AG04450 (cell line): Measurements from ENCODE around the gene PTH1R. TPM values are rescaled to one million over a fixed set of nuclear protein-coding genes. Genes with fewer than 3 reads are reported as not detected.

Experiments used
- CTCF ChIA-PET: fragments of 300-600, 350-600 bp; formaldehyde crosslinking; extraction: SDS; loops from one replicate; lab custom pipeline; 2022; ENCODE audit warnings: antibody characterized with exemption, inconsistent platforms; lab: Charles Lee
- POLR2A ChIA-PET: fragments of 350-600 bp; formaldehyde crosslinking; extraction: SDS; loops from one replicate; lab custom pipeline; 2021; ENCODE audit warnings: antibody characterized with exemption, inconsistent platforms; lab: Yijun Ruan, JAX
- DNase-seq: peaks from one replicate; pipeline ENCODE4 v3.0.0-alpha.2; 2011; ENCODE audit warnings: low read depth, low spot score
- H3K27ac ChIP-seq: one replicate; pipeline ENCODE4 v1.5.1; 2012; ENCODE audit warnings: low read depth, low read length, control low read depth
- H3K27me3 ChIP-seq: one replicate; pipeline ENCODE4 v1.6.0; 2012; ENCODE audit warnings: low read length; ENCODE audit not compliant: control insufficient read depth, insufficient read depth
- H3K4me3 ChIP-seq: 2 replicates; pipeline ENCODE4 v1.5.1; 2011; ENCODE audit warnings: mild to moderate bottlenecking, low read depth, low read length, control low read depth
- H3K9me3 ChIP-seq: 2 replicates; pipeline ENCODE4 v1.5.1; 2012; ENCODE audit warnings: low read length; ENCODE audit not compliant: control insufficient read depth, insufficient read depth
- CTCF ChIP-seq: IDR thresholded peaks from 2 replicates; pipeline ENCODE4 v1.5.1; 2011; ENCODE audit warnings: low read depth, low read length, control low read depth, inconsistent platforms
- polyA plus RNA-seq: library from polyadenylated mRNA; depleted of rRNA; stranded (reverse); fragments of >200 nt; gene quantifications from 2 replicates; pipeline ENCODE4 v1.2.3, GENCODE V29; 2011

The PTH1R gene
- polyA plus RNA-seq, 1 experiment, result 0.05 TPM

- no peak for TF ChIP-seq CTCF
- Histone ChIP-seq H3K27ac (no peak overlapping the region), H3K9me3 (no peaks in the 10 kb centered on the region; the same call in 1 of the 2 replicates), H3K4me3 (no peak overlapping the region), H3K27me3 (peaks cover 17% of the 10 kb centered on the region)
- ChIA-PET CTCF (no interaction called here), POLR2A (interaction anchor here (0.7 kb wide), 1 partner anchor 208 kb away, joined by 3 read pairs; no protein-coding TSS in a partner anchor)
- no peak for DNase-seq
These were observed 23.5 kb downstream of the PTH1R start for GRCh38 chr3:46901061-46901460.

GRCh38 chr3:46901591-46902187, 24.2 kb downstream of the PTH1R start:
- ChIA-PET CTCF (no interaction called here), POLR2A (no interaction called here)
- Histone ChIP-seq H3K4me3 (no peak overlapping the region), H3K9me3 (no peaks in the 10 kb centered on the region; the same call in 1 of the 2 replicates), H3K27ac (no peak overlapping the region), H3K27me3 (peaks cover 12% of the 10 kb centered on the region)
- TF ChIP-seq CTCF, result no peak
- DNase-seq, result no peak

- ChIA-PET POLR2A (no interaction called here), CTCF (no interaction called here)
- H3K4me3 ChIP-seq, result no peak overlapping the region
- no peak overlapping the region for H3K27ac ChIP-seq
- DNase-seq, result no peak
- peaks cover 6% of the 10 kb centered on the region for H3K27me3 ChIP-seq
- H3K9me3 ChIP-seq, result no peaks in the 10 kb centered on the region; the same call in 1 of the 2 replicates
- TF ChIP-seq CTCF, result no peak
These were observed 24.7 kb downstream of the PTH1R start for GRCh38 chr3:46902188-46902631.

- no peak overlapping the region for H3K4me3 ChIP-seq
- no peaks in the 10 kb centered on the region for H3K27me3 ChIP-seq
- POLR2A ChIA-PET, result no interaction called here
- no peak for TF ChIP-seq CTCF
- H3K27ac ChIP-seq, result no peak overlapping the region
- CTCF ChIA-PET, result interaction anchor here (0.7 to 1.2 kb wide), 2 partner anchors 8 to 415 kb away, joined by 3 read pairs; no protein-coding TSS in a partner anchor
- no peaks in the 10 kb centered on the region; the same call in 1 of the 2 replicates for H3K9me3 ChIP-seq
- DNase-seq, result no peak
These were observed 26.1 kb downstream of the PTH1R start for GRCh38 chr3:46903341-46904302.
